Measurements from ENCODE around the gene LYZL4.

Gene LYZL4

GRCh38 chr3:42412526-42413155 lies 2.2 kb upstream of the LYZL4 start:
- no peak for TF ChIP-seq CTCF (IDR thresholded peaks at IDR 0.05; ENCODE audit: borderline replicate concordance, insufficient read depth, low read depth, low read length)
- H3K4me3 ChIP-seq (ENCODE audit: low read depth, low read length) = no peak overlapping the region

DNA sequence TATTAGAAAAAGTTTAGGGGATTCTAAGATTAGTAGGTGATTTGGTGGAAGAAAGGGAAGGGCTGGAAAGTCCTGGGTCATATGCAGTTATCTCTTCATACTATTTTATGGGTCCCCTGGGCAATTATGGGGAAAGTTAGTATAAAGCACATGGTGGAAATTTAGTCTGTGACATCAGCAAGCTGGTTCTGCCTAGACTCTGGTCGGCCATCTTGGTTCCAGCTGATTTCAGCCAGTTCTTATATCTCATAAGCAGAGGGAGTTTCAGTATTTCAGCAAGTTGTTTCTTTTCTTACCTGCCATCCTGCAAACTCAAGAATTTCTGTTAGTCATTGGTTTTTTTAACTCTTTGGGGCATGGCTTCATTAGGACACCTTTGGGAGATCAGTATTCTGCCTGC lies 1.0 kb upstream of the LYZL4 start:
- no peak overlapping the region for H3K4me3 ChIP-seq (ENCODE audit: low read depth, low read length)
- no peak for TF ChIP-seq CTCF (IDR thresholded peaks at IDR 0.05; ENCODE audit: borderline replicate concordance, insufficient read depth, low read depth, low read length)

GRCh38 chr3:42408156-42408555 lies 2.3 kb downstream of the LYZL4 start:
- no peak overlapping the region for H3K4me3 ChIP-seq (ENCODE audit: low read depth, low read length)
- TF ChIP-seq CTCF (IDR thresholded peaks at IDR 0.05; ENCODE audit: borderline replicate concordance, insufficient read depth, low read depth, low read length) = no peak

DNA sequence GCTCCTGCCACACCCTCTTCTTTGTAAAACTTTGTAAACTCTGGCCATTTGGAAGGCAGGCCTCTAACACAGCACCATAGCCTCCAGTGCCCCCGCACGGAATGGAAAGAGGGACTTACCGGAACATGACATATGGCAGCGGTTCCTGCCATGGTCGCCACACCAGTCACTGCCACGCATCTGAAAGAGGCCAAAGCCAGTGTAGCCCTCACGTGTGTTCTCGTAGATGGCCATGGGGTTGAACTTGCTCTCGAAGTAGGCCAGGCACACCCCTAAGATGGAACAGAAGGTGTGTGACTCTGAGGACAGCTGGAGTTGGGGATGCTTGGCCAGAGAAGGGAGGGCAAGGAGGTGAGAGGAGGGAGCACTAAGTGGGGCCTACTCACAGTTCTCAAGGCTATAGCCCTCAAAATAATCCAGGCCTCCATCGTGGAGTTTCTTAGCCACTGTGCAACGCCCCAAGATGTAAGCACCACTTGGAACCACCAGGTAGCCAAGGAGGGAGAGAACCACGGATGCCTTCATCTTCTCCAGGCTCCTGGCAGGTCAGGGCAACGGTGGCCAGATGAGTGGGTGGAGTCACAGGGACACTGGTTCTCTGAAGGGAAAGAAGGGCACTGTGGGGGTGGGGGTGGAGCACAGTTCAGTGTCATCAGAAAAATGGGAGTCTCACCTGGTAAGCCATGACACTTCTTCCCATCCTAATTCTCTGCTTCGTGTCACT lies 3.5 kb downstream of the LYZL4 start:
- no peak for TF ChIP-seq CTCF (IDR thresholded peaks at IDR 0.05; ENCODE audit: borderline replicate concordance, insufficient read depth, low read depth, low read length)
- H3K4me3 ChIP-seq (ENCODE audit: low read depth, low read length) = no peak overlapping the region

DNA sequence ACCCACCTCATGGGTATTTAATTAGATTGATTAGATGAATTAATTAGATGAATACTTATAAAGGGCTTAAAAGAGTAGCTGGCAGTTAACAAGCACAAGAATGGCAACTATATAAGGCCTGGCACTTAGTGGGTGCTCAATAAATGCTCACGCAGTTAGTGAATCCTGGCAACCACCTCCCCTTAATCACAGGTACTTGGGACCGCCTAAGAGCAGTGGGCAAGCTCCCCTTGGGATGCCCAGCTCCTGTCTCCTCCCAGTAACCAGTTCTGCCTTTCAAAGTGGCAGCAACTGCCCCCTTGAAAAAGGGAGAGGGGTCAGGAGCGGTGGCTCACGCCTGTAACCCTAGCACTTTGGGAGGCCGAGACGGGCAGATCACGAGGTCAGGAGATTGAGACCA lies 4.6 kb downstream of the LYZL4 start:
- no peak overlapping the region for H3K4me3 ChIP-seq (ENCODE audit: low read depth, low read length)
- TF ChIP-seq CTCF (IDR thresholded peaks at IDR 0.05; ENCODE audit: borderline replicate concordance, insufficient read depth, low read depth, low read length) = no peak

DNA sequence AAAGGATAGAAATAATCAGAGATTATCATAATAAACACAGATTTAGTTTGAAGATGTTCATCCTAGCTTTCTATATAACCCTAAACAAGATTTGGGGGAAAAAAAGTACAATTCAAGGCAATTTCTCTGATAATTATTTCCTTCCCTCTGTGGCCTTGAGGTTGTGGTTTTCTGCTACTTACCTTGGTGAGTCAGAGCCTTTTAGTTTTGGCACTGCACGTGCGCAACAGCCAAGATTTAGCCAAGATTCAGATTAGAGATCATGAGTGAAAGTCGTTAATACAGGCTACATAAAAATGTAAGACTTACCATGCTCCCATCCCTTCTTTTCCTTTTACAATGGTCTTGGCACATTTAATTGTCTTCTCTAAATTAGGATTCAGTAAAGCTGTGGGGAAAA lies 6.7 kb downstream of the LYZL4 start:
- no peak for TF ChIP-seq CTCF (IDR thresholded peaks at IDR 0.05; ENCODE audit: borderline replicate concordance, insufficient read depth, low read depth, low read length)
- no peak overlapping the region for H3K4me3 ChIP-seq (ENCODE audit: low read depth, low read length)

All from GM12875 (cell line).